T-helper 1 cell (primary cell): Measurements from ENCODE around the gene PAX8.

Source experiments
- DNase-seq, 5 donors: peaks; one replicate each; pipeline ENCODE4 v3.0.0-alpha.2; 2012 to 2020

PAX8 gene

DNA sequence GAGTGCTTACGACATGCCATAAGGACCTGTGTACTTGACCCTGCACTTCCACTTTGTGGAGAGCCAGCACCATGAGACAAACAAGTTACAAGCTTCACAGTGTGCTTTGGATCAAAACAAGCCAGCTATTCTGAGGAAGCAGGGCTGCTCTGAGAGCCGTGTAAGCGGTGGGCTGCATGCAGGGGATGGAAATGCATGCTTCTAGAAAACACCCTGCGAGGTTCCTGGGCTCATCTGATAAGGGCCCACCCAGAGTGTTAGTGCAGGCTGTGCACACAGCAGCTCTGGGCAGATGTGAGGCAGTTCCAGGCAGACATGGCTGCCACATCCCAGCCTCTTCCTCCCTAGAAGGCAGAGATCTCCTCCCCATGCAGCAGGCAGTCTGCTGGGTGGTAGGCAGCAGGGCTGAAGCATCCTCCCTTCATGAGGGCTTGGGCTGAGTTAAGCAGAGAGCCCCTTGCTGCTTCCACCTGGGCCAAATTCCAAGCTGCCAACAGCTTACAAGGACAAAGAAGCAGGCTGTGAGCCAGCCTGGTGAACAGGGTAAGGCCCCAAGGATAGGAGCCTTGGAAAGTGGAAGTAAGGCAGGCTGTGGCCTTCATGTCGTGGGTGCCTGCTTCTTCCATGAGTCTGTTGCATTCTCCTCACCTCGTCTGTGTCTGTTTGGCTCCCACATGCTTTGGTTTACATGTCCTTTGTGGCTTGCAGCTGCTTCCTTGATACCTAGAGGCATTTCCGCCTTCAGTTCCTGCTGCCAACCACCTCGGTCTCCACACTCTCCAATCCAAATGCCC, 97.3 kb downstream of the PAX8 start:
- peak in 1 of 5 donors; percentile 47 for DNase-seq

DNA sequence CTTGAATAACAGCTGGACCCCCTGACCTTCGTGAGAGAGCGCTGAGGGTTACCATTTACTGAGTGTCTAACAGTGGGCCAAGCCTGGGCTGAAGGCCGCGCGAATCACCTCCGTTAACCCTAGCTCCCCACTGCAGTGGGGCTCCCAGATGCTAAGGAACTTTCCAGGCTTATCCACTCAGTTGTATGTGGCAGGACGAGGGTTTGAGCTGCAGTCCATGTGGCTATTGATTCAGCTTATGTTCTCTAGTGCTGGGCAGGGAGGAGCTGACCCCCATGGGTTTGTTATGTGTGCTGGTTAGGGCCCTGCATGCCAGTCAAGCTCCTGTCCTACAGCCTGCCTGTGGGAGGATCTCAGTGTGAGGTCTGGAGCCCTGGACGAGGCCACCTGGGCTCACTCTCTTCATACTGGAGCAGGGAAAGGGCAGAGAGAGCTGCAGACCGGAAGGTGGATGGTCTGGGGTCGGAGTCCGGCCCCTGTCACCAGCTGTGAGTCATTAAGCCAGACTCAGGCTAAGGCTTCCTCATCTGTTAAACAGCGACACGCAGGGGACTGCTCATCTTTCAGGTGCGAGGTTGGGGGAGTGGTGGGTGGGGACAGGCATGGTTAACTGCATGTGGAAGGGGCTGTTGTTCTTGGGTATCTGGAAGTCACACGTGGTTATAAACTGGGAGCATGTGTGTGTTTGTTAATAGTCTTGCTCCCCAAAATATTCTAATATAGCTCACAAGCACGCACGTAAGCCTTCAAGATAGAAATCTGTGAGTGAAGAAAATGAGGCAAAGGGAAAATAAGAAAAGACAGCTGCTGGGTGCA, 98.4 kb downstream of the PAX8 start:
- no peak for DNase-seq

DNA sequence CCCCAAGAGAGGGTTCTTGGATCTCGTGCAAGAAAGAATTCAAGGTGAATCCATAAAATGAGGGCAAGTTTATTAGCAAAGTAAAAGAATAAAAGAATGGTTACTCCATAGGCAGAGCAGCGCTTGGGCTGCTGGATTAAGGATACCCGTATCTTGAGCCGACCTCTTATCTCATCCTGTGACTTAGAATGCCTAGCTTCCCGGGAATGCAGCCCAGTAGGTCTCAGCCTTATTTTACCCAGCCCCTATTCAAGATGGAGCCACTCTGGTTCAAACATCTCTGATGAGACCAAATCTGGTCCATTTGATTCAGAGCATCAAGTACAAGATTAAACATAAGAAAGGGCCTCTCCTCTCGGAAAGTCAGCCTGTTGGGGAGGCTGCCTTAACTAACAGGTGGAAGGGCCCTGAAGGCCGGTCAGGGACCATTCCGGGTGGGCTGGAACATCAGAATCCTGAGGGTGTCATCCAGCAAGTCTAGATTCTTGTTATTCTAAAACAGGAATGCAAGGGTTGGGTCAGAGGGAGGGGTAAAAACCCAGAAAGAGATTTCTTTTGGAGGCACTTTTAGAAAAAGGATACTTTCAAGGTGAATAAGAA, 99.2 kb downstream of the PAX8 start:
- DNase-seq: no peak

DNA sequence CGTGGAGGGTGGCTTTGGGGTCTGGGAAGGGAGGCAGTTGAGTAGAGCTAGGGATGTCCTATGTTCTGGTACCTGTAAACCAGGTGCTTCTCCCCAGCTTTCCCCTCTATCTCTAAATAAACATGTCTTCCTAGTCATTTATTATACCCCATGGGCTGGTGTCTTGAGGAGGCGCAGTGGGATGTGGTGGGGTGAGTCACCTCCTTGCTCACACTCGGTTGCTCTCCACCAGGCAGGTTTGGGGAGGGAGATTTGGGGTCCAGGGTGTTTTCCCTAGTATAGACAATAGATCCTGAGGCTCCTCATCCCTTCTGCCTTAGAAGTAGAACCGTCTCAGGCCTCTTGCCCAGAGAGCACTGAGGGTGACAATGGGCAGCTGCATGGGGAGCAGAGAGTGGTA, 99.8 kb downstream of the PAX8 start:
- no peak for DNase-seq

DNA sequence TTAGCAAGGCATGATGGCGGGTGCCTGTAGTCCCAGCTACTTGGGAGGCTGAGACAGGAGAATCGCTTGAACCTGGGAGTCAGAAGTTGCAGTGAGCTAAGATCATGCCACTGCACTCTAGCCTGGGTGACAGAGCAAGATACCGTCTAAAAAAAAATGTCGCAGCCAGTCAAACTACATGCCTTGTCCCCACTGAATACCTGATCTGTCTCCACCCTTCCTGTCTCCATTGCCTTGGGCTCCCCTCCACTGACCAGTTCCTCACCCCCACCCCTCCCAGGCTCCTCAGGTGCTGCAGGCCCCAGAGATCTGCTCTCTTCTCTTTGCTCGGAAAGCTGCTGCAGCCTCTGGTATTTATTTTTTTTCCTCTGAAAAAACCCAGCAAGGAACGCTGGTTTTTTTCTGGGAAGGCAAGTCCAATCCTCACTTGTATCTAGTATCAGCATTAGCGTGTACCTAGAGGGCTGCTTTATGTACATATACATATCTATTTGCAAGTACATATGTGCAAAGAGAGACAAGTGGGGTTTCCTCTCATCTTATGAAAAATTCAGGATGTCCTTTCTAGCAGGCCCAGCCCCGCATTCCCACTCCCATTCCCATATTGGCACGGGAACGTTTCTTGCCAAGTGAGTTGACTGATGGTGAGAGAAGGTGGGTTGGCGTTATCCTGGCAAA, 100.5 kb downstream of the PAX8 start:
- no peak for DNase-seq

DNA sequence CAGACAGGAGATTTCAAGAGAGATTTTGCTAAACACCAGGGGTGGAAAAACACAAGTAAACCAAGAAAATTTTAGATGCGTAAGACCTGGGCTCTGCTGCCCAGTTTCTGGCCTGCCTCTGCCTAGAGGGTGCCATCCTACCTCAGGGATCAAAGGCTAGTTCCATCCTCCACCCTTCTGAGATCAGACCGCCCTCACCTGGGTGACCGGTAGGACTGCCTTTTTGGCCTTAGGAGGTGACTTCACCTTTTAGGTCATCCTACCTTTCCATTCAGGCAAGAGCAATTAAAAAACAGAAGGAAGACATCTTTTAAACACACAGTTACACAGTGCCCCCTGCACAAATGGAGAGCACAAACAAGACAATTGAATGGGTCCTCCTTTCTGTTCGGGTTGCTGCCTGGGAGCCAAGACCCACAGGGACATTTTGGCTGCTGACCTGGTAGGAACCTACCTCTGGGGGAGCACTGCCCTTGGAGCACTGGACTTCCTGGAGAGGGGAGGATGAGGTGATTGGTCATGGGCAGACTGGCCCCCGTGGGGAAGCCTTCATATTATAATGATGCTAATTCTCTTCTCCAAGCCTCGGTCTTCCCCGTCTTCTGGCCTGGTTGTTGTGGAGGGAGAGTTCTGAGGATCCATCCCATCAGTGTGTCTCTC, 101.9 kb downstream of the PAX8 start:
- DNase-seq: no peak

DNA sequence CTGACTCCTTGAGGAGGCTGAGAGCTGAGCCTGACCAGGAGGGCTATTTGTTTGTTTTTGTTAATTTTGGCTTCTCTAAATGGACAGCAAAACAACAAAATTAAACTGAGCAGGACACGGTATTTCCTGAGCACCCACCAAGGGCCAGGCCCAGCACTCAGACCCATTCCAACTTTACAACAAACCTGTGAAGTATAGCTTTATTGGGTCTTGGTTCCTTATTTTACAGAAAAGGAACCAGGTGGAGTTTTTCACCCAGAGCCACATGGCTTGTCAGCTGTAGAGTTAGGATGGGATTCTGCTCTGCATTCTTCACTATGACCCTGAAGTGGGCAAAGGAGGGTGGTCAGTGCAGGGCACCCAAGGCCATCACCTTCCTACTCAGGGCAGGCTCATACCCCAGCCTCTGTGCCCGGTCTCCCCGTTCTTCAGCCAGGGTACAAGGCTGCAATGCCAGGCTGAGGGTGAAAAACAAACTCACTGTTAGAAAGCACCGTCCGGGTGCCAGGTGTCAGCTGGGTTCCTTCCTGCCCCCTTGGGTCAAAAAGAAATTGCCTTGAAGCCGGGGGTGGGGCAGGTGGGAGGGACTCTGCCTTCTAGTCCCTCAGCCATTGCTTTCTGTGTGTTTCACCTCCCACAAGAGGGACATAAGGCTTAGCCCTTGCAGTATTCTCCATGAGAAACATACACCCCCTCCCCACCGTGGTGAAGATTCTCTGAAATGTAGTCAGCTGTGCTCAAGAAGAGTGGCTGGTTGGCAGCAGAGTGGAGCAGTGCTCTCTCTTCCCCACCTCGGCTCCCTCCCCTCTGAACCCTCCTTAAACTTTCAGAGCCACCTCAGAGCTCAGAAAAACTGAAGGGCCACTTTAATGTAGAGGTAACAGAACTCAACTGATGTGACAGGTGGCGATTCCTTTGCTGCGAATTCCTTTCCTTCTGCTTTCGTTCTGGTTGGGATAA, 102.7 kb downstream of the PAX8 start:
- peak in 1 of 5 donors; percentile 67 for DNase-seq

DNA sequence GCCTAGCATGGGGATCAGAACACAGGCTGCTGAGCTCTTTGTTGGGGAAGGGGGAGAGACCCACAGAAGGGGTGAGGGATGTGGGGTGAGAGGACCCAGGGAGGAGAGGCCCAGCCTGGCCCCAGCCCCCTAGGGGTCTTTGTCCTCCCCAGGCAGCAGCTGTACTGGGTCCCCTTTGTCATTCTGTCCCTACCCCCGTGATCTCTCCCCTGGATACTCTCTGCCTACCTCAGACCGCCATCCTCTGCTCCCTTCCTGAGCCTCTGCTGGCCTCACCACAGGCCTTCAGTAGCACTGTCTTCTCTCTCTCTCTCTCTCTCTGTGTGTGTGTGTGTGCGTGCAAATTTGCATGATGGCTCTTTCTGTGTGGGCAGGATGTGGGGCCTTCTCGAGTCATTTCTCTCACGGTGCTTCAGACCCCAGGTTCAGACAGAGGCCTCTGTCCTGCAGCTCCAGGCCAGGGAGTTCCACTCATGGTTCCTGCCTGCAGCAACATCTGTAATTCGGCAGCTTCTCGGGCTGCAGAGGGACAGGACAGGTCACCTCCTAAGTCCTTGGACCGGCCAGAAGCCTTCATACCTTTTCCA, 103.6 kb downstream of the PAX8 start:
- peak; percentile 20 to 95 (median 45) for DNase-seq

DNA sequence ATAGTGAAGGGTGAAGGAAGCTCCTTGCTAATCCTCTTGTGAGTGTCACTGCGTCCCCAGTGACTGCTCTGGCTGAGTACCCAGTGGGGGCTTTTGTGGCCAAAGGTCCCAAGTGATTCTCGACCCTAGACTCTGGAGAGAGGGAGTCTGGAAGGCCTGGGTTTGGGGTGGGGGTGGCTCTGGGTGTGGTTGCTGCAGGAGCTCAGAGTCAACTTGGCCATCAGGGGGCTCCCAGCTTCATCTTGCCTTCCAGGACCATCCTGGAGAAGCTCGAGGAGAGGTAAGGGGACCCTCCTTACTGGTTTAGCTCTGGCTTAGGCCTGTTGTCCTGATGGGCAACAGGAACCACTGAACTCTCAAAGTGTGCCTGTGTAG, 104.4 kb downstream of the PAX8 start:
- peak in 1 of 5 donors; percentile 42 for DNase-seq

DNA sequence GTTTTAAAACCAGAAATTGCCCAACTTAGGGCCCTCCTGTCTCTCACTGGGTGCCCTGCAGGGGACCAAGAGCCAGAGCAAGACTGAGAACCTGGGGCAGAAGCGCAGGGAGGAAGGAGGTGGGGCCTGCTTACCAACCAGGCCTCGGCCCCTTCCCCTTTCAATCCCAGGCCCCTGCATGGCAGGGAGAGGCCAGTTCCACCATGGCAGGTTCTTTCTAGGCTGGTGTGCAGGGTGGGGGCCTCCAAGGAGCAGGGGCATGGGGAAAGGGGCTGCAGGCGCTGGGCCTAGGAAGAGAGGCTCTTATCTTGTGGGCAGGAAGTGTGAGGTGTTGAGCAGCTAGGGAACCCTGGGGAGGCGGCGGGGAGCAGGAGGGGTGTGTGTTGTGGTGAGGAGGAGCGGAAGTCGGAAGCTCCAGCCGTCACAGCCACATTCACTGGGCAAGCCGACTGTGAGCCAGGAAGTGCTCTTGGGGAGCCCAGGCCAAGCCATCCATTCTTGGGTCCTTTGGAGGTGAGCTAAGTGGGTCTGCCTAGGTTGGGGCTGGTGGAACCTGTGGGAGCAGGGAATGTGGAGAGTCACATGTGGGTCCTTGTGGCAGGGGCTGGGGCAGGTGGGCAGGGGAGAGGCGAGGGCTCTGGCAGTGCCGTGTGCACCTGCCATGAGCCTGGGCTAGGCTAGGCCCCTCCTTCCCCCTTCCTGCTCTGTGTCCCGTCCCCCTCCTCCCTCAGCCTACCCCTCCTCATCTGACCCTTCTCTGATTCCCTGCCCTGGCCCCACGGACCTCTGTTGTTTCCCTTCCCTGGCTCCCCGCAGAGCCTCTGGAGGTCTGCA, 105.0 kb downstream of the PAX8 start, which contains the start of gene PSD4:
PSD4 (plus strand) TSS at position 430 of the 834 bp plus-strand sequence. CDS start 8,486 bp downstream, outside the sequence.
- DNase-seq: peak; percentile 75 to 96 (median 82)

DNA sequence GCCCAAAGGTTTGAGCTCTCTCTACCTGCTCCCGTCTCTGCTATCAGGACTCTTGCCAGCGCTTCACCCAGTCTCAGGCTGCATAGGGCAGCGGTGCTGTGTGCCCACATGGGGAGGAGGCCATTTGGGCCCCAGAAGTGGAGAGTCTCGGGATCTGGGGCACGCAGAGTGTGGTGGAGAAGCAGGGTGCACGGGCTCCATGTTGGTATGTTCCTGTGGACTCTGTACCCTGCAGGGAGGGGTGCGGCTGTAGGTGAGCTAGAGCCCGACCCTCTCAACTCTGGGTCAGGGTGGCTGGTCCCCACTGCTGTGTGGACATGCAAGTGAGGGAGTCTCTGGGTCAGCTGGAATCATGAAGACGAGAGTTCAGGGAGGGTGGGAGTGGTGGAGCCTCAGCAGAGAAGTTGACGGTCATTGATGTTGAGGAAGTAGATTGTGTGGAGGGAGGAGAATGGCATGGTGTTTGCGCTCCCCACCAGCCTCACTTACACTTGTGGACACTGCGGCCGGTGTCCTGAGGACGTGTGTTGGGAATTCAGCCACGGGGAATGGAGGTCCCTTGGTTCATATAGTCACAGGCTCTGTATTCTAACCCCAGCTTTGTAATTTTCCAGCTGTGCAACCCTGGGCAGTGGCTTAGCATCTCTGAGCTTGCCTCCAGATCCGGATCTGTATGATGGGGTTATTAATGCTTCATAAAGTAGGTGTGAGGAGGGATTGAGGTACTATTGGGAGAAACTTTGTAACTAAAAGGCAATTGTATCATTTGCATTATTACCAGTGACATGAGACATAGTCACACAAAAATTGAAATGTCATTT, 105.8 kb downstream of the PAX8 start:
- DNase-seq: no peak

DNA sequence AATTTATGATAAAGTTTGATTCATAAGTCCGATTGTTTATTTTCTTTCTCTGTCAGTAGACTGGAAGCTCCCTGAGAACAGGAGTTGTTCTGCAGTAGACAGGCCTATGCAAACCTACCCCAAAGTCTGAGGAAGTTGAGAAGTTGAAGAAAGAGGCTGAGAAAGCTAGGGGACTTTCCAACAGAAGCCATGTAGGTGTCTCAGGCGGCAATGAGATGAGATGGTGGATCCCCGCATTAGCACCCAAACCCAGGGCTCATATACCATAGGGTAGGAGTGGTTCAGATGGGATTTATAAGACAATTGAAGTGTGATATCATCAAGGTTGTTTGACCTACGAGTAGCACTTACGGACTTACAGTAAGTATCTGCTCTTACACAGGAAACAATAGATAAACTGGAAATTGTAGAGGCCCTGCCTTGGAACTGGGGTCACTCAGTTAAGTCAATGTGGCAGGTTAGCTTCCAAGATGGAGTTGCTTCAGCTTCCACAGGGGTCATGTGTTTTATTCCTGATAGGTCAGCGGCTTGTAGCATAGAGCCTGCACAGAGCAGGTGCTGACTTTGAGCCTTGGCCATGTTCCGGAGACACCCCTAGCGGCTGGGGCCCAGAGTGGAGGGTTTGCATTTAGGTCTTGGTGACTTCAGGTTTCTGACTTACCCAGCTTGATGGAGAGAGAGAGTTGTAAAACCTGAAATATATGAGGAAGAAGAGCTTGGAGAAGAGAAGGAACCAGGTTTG, 107.2 kb downstream of the PAX8 start:
- no peak for DNase-seq

DNA sequence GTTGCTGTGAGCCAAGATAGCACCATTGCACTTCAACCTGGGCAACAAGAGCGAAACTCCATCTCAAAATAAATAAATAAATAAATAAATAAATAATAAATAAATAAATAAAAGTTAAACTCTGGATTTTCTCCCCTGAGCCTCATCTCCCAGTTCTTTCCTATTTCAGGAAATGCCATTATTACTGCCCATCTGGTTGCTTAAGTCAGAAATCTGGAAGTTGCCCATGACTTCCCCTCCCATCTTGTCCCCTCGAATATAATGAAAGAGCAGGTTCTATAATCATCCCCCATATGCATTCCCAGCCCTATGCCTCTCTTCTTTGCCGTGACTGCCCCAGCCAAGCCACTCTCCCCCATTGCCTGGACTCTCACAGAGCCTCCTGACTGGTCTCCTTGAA, 109.1 kb downstream of the PAX8 start:
- DNase-seq: no peak

DNA sequence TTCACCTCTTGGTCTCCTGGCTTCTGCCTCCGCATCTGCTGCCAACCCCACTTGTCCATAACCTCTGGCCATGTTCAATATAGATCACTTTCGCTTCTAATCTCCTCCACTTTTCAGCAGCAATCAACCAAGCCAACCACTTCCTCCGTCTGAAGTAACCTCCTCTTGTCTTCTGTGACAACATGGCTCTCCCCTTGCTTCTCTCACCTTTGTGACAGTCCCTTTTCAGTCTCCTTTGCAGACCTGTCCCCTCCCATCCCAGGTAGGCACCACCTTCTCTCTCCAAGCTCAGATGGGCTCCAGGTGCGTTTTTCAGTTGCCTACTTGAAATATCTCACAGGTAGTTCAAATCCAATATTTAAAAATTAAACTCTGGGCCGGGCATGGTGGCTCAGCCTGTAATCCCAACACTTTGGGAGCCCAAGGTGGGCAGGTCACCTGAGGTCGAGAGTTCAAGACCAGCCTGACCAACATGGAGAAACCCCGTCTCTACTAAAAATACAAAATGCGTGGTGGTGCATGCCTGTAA, 109.7 kb downstream of the PAX8 start:
- DNase-seq: peak in 1 of 5 donors; percentile 74

DNA sequence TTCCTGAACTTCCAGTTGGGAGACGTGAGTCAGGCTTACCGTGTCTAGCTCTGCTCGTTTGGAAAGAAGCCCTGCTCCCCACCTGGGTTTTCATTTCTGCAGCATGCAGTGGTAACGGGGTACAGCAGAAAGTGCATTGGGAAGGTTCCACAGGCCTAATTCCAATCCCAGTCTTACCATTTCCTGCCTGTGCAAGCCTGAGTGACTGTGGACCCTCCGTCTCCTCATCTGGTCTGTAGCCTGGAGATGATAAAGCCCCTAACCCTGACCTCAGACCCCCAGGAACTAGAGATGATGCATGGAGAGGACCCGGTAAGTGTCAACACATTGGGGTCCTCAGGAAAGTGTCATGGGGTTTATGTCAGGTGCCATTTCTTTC, 110.8 kb downstream of the PAX8 start:
- no peak for DNase-seq

DNA sequence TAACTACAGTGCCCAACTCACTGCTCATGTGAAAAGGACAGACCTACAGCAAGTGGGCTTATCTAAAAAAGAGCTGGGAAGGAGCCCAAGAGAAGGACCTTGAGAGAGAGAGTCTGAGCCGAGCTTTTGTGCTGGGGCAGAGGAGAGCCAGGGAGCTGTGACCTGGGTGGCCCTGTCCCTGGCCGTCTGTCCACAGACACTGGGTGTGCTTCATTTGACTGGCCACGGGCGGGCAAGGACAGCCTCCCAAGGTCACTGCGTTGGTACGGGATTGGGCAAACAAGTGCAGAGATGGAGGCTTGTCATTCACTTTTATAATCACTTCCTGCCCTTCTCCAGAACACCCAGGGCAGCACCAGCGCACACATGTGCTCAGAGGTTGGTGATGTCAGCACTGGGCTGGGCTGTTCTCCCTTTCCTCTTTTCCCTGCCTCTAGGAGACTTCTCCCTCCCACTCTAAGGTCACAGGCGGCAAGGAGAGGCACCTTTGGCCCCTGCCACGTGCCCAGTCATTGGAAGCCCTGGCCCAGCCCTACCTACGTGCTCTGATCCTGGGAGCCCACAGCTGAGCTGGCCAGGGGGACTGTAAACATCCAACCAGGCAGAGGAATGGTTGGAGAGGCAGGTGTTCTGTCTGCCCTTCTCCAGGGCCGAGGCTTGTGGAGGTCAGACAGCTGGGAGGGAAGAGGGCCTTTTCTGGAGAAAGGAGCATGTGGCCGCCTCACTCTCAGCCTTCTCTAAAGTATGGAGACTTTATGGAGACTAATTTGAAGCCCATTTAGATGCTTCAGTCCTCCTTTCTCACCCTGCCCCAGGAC, 111.4 kb downstream of the PAX8 start:
- DNase-seq: peak in 1 of 5 donors; percentile 53

DNA sequence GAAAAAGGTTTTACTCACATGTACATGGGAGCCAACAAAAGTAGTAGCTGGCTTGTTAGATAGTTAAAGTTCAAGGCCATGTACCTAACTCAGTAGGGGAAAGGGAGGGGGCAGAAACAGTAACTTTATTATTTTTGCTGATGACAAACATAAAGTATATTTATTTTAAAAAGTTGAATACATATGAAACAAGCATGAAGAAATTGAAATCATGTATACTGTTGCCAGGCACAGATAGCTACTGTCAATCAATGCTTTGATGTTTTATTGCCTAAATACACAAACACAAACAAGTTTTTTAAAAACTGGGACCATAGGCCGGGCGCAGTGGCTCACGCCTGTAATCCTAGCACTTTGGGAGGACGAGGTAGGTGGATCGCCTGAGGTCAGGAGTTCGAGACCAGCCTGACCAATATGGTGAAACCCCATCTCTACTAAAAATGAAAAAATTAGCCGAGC, 112.5 kb downstream of the PAX8 start:
- DNase-seq: no peak
